GM21723 (cell line): ENCODE results near the gene PPM1J.
"Not testable (repeated sequence)": the region's sequence is repeated elsewhere in the genome, so short reads cannot be mapped to it uniquely, and the experiment has no call there.

ENCODE experiments used
- ATAC-seq: cut with Tn5 transposase; IDR thresholded peaks from one replicate; pipeline ENCODE4 v1.9.1; 2021; ENCODE audit warnings: mild to moderate bottlenecking, moderate library complexity; ENCODE audit not compliant: unreplicated experiment

Gene PPM1J

DNA sequence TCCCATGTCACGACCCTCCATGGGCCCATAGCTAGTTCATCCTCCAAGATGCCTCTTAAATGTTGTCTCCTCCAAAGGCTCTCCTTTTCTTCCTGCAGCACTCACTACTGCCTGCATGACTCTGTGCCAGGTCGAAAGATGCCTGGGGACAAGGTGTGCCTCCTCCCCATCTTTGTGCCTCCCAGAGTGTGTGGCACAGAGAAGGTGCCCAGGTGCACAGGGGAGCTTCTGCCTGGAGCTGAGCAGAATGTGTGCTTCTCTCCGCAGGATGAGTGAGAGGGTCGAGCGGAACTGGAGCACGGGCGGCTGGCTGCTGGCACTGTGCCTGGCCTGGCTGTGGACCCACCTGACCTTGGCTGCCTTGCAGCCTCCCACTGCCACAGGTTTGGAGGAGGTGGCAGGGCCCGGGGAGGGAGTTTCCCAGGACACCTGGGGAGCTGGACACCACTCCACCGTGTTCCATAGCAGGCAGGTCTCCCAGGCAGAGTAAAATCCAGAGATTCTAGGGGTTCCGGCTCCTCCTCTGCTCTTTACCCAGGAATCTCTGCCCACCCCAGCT is 6.9 kb upstream of the PPM1J start:
- no peak for ATAC-seq

DNA sequence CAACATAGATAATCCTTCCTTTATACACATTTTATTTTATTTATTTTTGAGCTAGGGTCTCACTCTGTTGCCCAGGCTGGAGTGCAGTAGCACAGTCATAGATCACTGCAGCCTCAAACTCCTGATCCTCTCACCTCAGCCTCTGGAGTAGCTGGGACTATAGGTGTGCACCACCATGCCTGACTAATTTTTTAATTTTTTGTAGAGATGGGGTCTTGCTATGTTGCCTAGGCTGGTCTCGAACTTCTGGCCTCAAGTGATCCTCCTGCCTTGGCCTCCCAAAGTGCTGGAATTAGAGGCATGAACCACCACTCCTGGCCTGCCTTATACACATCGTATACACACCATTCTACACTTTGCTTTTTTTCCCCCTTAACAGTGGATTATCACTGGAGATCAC is 6.2 kb upstream of the PPM1J start:
- ATAC-seq, result not testable (repeated sequence)

DNA sequence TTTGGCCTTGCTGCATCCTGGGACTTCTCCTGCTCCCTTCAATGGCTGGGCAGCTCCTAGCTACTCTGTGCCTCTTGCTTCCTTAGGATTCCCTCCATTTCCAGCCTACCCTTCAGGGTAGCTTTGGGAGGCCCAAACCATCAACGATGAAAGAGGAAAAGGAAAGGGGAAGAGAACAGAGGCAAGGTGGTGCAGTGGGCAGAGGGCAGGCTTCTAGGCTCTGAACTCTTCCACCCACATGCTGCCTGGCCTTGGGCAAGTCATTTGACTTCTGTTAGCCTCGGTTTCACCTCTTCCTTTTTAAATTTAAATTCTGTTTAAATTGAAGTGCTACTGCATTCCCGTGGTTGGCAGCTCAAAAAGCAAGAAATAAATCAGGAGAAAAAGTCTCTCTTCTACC is 5.7 kb upstream of the PPM1J start:
- ATAC-seq, result no peak

DNA sequence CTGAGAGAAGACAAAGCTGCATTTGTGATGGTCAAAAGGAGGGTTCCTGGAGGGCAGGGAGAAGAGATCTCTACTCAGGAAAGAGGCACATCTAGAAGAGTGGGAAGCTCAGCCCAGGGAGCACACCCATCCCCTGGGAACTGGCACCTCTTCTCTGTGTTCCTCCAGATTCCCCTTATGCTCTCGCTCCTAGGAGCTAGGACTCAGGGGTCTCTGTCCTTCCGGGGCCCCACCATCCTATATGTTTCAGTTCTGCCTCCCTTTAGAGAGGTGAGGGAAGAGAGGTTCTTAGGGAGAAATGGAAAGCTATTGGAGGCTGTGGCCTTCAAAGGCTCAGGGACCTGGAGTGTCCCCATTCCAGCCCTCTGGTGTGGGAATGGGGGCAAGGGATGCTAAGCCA is 4.6 kb upstream of the PPM1J start:
- ATAC-seq, result no peak

GRCh38 chr1:112718691-112719418 is 3.7 kb upstream of the PPM1J start:
- ATAC-seq, result no peak

GRCh38 chr1:112717263-112717873 is 2.2 kb upstream of the PPM1J start:
- ATAC-seq, result no peak

- ATAC-seq, result peak; percentile 42
Measured at GRCh38 chr1:112716133-112716720, 1.1 kb upstream of the PPM1J start.

DNA sequence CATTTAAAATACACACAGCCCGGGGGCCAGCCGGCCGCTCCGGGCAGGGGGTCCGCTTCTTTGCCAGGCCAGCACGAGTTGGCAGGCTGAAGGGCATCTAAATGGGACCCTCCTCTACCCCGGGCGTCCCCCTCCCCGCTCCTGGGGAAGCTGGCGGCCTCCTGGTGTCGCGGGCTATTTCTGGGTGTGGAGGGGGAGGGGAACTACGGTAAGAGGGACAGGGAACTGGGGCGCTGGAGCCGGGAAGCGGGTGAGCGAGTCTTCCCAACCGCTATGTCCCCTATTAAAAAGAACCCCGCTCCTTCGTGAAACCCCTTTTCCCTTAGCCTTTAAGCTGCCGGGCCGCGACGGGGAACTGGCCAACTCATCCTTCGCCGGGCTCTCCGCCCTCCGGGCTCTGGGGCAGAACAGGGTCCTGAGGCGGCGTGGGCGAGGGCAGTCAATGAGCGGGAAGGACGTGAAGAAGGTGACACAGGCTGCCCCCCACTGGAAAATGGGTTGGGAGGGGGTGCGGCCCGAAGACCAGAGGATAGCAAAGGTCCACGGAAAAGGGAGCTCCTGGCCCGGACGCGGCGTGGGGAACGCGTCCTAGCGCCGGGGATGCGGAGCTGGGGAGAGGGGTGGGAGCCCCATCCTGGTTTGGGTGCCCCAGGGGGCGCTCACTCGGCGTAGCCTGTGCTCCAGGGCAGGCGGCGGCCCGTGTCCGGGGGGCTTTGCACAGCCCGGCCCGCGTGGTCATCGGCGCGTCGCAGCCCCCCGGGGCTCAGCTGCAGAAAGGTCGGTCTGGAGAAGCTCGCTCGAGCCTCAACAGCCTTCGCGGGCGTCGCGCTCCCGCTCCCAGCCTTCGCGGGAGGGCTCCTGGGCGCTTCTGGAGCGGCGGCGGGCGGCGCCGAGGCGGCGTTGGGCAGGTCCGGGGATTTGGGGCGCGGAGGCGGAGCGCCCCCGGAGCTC is 544 bp downstream of the PPM1J start:
- ATAC-seq, result peak; percentile 1

- ATAC-seq, result peak; percentile 34
Measured at GRCh38 chr1:112713466-112714312, 1.4 kb downstream of the PPM1J start.

DNA sequence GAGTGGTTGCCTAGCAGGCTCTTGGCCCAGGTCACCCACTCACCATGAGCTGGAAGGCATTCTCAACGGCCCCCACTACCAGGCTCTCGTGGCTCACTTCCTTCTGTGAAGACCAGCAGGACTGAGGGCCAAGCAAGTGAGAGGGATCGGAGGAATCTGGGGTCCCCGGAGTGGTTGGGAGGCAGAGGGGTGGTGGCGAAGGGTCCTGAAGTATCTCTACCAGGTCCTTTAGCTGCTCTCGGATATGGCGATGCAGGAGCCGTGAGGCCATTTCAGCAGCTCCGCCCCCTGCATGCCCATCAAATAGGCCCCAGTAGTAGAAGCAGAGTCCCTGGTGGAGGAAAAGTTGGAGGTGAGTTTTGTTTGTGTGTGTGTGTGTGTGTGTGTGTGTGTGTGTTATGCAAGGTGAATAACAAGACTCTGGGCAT is 2.4 kb downstream of the PPM1J start:
- no peak for ATAC-seq

DNA sequence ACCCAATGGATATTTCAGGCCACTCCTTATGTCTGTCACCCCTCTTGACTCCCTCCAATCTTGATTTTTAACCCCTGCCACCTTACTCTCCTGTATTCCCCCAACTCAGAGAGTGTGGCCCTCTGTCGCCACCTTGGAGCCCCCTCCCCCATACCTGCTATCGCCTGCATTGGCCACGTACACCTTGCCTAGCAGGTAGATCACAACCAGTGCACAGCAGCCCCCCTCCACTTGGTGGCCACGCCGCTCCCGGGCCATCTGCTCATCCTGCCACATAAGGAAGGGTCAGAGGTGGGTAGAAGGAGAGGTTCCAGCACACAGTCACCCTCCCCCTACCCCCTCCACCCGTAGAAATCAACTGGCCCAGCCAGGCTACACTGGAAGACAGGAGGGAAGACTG is 2.9 kb downstream of the PPM1J start:
- ATAC-seq, result no peak

GRCh38 chr1:112711670-112712069 is 3.5 kb downstream of the PPM1J start:
- ATAC-seq, result no peak

- no peak for ATAC-seq
Measured at GRCh38 chr1:112711041-112711440, 4.1 kb downstream of the PPM1J start.

DNA sequence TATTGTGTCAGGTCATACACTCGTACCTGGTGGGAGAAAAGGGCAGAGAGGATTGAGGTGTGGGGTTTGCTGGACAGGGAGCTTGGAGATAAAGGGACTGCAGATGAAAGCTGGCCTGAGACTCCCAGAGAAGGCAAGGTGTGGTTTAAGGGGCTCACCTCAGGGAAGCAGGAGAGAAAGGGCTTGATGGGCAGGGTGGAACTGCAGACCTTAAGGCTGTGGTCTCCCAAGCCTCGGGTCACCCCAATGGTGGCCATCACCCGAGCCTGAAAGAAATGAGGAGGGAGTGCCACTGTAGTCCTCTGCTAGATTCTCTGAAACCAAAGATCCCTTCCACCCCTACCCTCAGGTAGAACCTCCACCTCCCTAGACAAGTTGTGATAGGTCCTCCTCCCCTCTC is 4.5 kb downstream of the PPM1J start:
- no peak for ATAC-seq

- no peak for ATAC-seq
Measured at GRCh38 chr1:112710159-112710558, 5.0 kb downstream of the PPM1J start.

DNA sequence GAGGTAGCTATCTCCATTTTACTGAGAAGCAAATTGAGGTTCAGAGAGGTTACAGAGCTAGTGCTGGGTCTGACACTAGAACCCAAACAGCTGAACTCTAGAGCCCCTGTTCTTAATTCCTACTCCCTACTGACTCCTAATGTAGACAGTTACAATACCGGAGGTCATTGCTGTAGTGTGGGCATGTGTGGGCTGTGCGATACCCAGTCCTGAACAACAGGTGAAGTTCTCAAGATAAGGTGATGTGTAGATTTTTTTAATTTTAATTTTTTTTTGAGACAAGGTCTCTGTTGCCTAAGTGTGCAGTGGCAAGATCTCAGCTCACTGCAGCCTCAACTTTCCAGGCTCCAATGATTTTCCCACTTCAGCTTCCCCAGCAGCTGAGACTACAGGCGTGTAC is 6.6 kb downstream of the PPM1J start:
- ATAC-seq, result no peak

- ATAC-seq, result no peak
Measured at GRCh38 chr1:112708002-112708448, 7.1 kb downstream of the PPM1J start.

GRCh38 chr1:112707221-112708001 is 7.7 kb downstream of the PPM1J start:
- peak; percentile 59 for ATAC-seq
